PFSK-1 (cell line): ENCODE measurements around the gene UBTF.

ENCODE experiments used
- FOXP2 ChIP-seq: optimal IDR thresholded peaks from 2 replicates; pipeline ENCODE3; 2011; ENCODE audit warnings: borderline replicate concordance, control low read depth, inconsistent platforms; ENCODE audit not compliant: insufficient read depth; ENCODE audit errors: extremely low read length, extremely low read depth
- POLR2AphosphoS5 ChIP-seq: IDR thresholded peaks from 2 replicates; pipeline ENCODE4 v1.6.1; 2012; ENCODE audit warnings: low read depth, mild to moderate bottlenecking, control low read depth, low read length, moderate library complexity
- REST ChIP-seq, 2 experiments: IDR thresholded peaks; 2 replicates each; pipeline versions ENCODE4 v1.6.1 to v1.8.0; 2011 to 2012; ENCODE audit warnings: low read depth in 2 of 2, low read length in 2 of 2, control low read depth in 1 of 2, inconsistent platforms in 1 of 2, mild to moderate bottlenecking in 1 of 2, moderate library complexity in 1 of 2; ENCODE audit not compliant: insufficient read depth in 1 of 2
- SIN3A ChIP-seq: IDR thresholded peaks from 2 replicates; pipeline ENCODE4 v1.6.1; 2012; ENCODE audit warnings: mild to moderate bottlenecking, low read length, moderate library complexity, borderline replicate concordance; ENCODE audit not compliant: insufficient read depth
- TAF1 ChIP-seq: IDR thresholded peaks from 2 replicates; pipeline ENCODE4 v1.6.1; 2012; ENCODE audit warnings: low read length, control low read depth, borderline replicate concordance; ENCODE audit not compliant: insufficient read depth

The UBTF gene

GRCh38 chr17:44176671-44177501 lies 42.6 kb downstream of the UBTF start:
- no peak for TF ChIP-seq FOXP2

- TF ChIP-seq TAF1 (no peak), REST (IDR thresholded peaks at IDR 0.05; ENCODE audit: insufficient read depth in 1 of 2, low read depth in 2 of 2, low read length in 2 of 2) (no peak), SIN3A (no peak), POLR2AphosphoS5 (no peak), FOXP2 (no peak)
Measured at GRCh38 chr17:44176257-44176656, 43.2 kb downstream of the UBTF start.

- TF ChIP-seq TAF1 (no peak), SIN3A (no peak), FOXP2 (no peak), POLR2AphosphoS5 (no peak)
Measured at GRCh38 chr17:44174427-44174826, 45.0 kb downstream of the UBTF start.

GRCh38 chr17:44171931-44172455 lies 47.5 kb downstream of the UBTF start:
- TF ChIP-seq REST (IDR thresholded peaks at IDR 0.05; ENCODE audit: insufficient read depth in 1 of 2, low read depth in 2 of 2, low read length in 2 of 2) (no peak), POLR2AphosphoS5 (no peak), TAF1 (no peak), SIN3A (no peak), FOXP2 (no peak)

GRCh38 chr17:44170499-44171201 lies 48.8 kb downstream of the UBTF start, which contains the start of gene ASB16:
Gene ASB16 (plus strand): TSS chr17:44170704. CDS start chr17:44170790, 86 bp downstream.
- TF ChIP-seq REST (IDR thresholded peaks at IDR 0.05; ENCODE audit: insufficient read depth in 1 of 2, low read depth in 2 of 2, low read length in 2 of 2), result no peak
- TF ChIP-seq TAF1, result no peak
- TF ChIP-seq FOXP2, result no peak
- no peak for TF ChIP-seq SIN3A
- TF ChIP-seq POLR2AphosphoS5, result no peak; the same call in 1 of the 2 replicates
